GM18907 (cell line): ENCODE data around the gene CHST9.
"Not testable (repeated sequence)": the region's sequence is repeated elsewhere in the genome, so short reads cannot be mapped to it uniquely, and the experiment has no call there.

Experiments used
- ATAC-seq: cut with Tn5 transposase; IDR thresholded peaks from one replicate; pipeline ENCODE4 v1.9.1; 2021; ENCODE audit warnings: mild to moderate bottlenecking, moderate library complexity; ENCODE audit not compliant: unreplicated experiment

CHST9 gene

GRCh38 chr18:27175245-27175644, 9.9 kb downstream of the CHST9 start:
- no peak for ATAC-seq

- ATAC-seq: no peak
Observed at GRCh38 chr18:27171993-27172392, 13.1 kb downstream of the CHST9 start.

GRCh38 chr18:27165412-27165811, 19.7 kb downstream of the CHST9 start:
- ATAC-seq: no peak

GRCh38 chr18:27164905-27165304, 20.2 kb downstream of the CHST9 start:
- no peak for ATAC-seq

GRCh38 chr18:27163197-27163716, 21.9 kb downstream of the CHST9 start:
- not testable (repeated sequence) for ATAC-seq

GRCh38 chr18:27149240-27149639, 35.9 kb downstream of the CHST9 start:
- ATAC-seq: not testable (repeated sequence)

GRCh38 chr18:27144672-27145071, 40.4 kb downstream of the CHST9 start:
- no peak for ATAC-seq

GRCh38 chr18:27143580-27144287, 41.4 kb downstream of the CHST9 start:
- ATAC-seq: no peak

GRCh38 chr18:27142891-27143290, 42.2 kb downstream of the CHST9 start:
- ATAC-seq: no peak

GRCh38 chr18:27141876-27142275, 43.2 kb downstream of the CHST9 start:
- ATAC-seq: no peak

GRCh38 chr18:27138079-27138478, 47.0 kb downstream of the CHST9 start:
- ATAC-seq: no peak

- no peak for ATAC-seq
Observed at GRCh38 chr18:27136208-27136535, 48.9 kb downstream of the CHST9 start.

GRCh38 chr18:27135504-27136207, 49.5 kb downstream of the CHST9 start:
- no peak for ATAC-seq

- ATAC-seq: no peak
Observed at GRCh38 chr18:27130065-27130630, 55.0 kb downstream of the CHST9 start.

GRCh38 chr18:27124196-27124595, 60.9 kb downstream of the CHST9 start:
- no peak for ATAC-seq

GRCh38 chr18:27121108-27121507, 64.0 kb downstream of the CHST9 start:
- no peak for ATAC-seq

- no peak for ATAC-seq
Observed at GRCh38 chr18:27120246-27120645, 64.9 kb downstream of the CHST9 start.

- no peak for ATAC-seq
Observed at GRCh38 chr18:27118973-27119372, 66.1 kb downstream of the CHST9 start.

- ATAC-seq: no peak
Observed at GRCh38 chr18:27114842-27115241, 70.3 kb downstream of the CHST9 start.

GRCh38 chr18:27113358-27113757, 71.8 kb downstream of the CHST9 start:
- ATAC-seq: no peak

GRCh38 chr18:27110319-27110718, 74.8 kb downstream of the CHST9 start:
- no peak for ATAC-seq

- no peak for ATAC-seq
Observed at GRCh38 chr18:27109451-27109850, 75.7 kb downstream of the CHST9 start.
